ENCODE results near the gene ARID4A. TPM values are rescaled to one million over a fixed set of nuclear protein-coding genes. Genes with fewer than 3 reads are reported as not detected.

Gene ARID4A
- total and polyA plus RNA-seq, 9 of the 15 experiments (the other 6 are each of a cell fraction or from before 2014, with no cell fraction given): 2.4 to 11.5 (median 8.7) TPM

DNA sequence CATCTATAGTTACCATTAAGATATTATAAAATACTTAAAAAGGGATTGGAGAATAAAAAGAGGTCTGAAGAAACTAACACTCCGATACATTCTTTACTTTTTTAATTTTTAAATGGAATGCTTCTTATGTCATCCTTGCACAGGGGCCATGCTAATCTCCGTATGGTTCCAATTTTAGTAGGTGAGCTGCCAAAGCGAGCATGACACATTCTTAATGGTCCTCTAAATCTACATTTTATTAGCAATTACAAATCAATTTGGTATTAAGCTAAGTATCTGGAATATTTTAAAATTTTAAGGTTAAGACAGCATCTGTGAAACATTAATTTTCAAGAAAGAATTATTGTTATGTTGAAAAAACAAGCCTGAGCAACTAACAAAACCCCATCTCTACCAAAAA, 6.2 kb upstream of the ARID4A start:
- no TSS peak for BruUV-seq (replicated peaks)
- WGBS (ENCODE audit: insufficient coverage, low coverage, missing lambda C conversion rate): 100% methylated on average over 3 of the region's 3 CpGs
- H3K27ac ChIP-seq (ENCODE audit: extremely low read depth, low read depth, low read length): no peak overlapping the region
- FAIRE-seq (no peak), DNase-seq (ENCODE audit: extremely low read depth in 1 of 4, low spot score in 3 of 4) (no peak), ATAC-seq (no peak)
- H3K9me3 ChIP-seq (replicated peaks; ENCODE audit: control insufficient read depth, insufficient read depth, low read depth, low read length): no peaks in the 10 kb centered on the region
- intact Hi-C loops (cut with micrococcal nuclease): no loop called here
- H3K79me2 ChIP-seq (ENCODE audit: control insufficient read depth, insufficient read depth, low read length): peaks cover 95% of the 10 kb centered on the region
- H4K20me1 ChIP-seq (replicated peaks; ENCODE audit: control insufficient read depth, insufficient read depth, low read length): no peaks in the 10 kb centered on the region
- no peak overlapping the region for H2AFZ ChIP-seq (ENCODE audit: low read depth, low read length)
- no peak overlapping the region for H3K4me3 ChIP-seq
- in situ Hi-C loops (cut with MboI): no loop called here
- H3K9ac ChIP-seq (ENCODE audit: insufficient read depth in 1 of 2, low read depth in 2 of 2, low read length in 2 of 2): no peak overlapping the region
- no peaks in the 10 kb centered on the region for H3K9me1 ChIP-seq (ENCODE audit: control insufficient read depth, insufficient read depth, low read length)
- CTCF ChIA-PET (ENCODE audit: low intra/inter-chr PET ratio): no interaction called here
- TF ChIP-seq XRCC4 (IDR thresholded peaks at IDR 0.05; ENCODE audit: extremely low read depth, insufficient read depth, insufficient read length) (no peak), ZFP30 (CRISPR knock-in tag; IDR thresholded peaks at IDR 0.05; ENCODE audit: borderline replicate concordance) (no peak), HMG20B (CRISPR knock-in tag; IDR thresholded peaks at IDR 0.05) (no peak), IRF2 (CRISPR knock-in tag; IDR thresholded peaks at IDR 0.05) (no peak)
- H3K4me1 ChIP-seq (replicated peaks in 1 of 2; ENCODE audit: control insufficient read depth in 2 of 2, insufficient read depth in 2 of 2, low read length in 2 of 2): no peaks in the 10 kb centered on the region; a peak in 2 of 5 replicates
- POLR2A ChIA-PET: interaction anchor here (0.7 kb wide), 1 partner anchor 10 kb away, joined by 5 read pairs; no protein-coding TSS in a partner anchor
- peaks cover 83% of the 10 kb centered on the region for H3K36me3 ChIP-seq (ENCODE audit: control insufficient read depth, insufficient read depth, low read length)
- no peaks in the 10 kb centered on the region for H3K27me3 ChIP-seq (ENCODE audit: control insufficient read depth in 2 of 2, insufficient read depth in 2 of 2, low read length in 2 of 2)
- H3K4me2 ChIP-seq (ENCODE audit: insufficient read depth, low read length): no peak overlapping the region

DNA sequence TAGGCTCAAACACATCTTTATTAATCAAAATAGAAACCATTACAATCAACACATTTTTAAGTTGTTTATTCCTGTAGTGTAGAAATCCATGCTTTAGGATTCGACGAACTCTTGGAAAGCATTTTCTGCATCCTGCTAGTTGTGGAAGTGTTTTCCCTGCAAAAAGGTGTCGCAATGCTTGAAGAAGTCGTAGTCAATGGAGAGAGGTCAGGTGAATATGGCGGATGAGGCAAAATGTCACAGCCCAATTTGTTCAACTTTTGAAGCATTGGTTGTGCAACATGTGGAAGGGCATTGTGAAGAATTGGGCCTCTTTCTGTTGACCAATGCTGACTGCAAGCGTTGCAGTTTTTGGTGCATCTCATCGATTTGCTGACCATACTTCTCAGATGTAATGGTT, 4.2 kb upstream of the ARID4A start:
- WGBS (ENCODE audit: insufficient coverage, low coverage, missing lambda C conversion rate): 99% methylated on average over 7 of the region's 7 CpGs
- Histone ChIP-seq H3K4me3 (no peak overlapping the region), H3K9me1 (ENCODE audit: control insufficient read depth, insufficient read depth, low read length) (no peaks in the 10 kb centered on the region), H3K4me2 (ENCODE audit: insufficient read depth, low read length) (no peak overlapping the region), H3K27me3 (ENCODE audit: control insufficient read depth in 2 of 2, insufficient read depth in 2 of 2, low read length in 2 of 2) (no peaks in the 10 kb centered on the region), H3K27ac (ENCODE audit: extremely low read depth, low read depth, low read length) (no peak overlapping the region), H3K9ac (ENCODE audit: insufficient read depth in 1 of 2, low read depth in 2 of 2, low read length in 2 of 2) (no peak overlapping the region), H3K4me1 (replicated peaks in 1 of 2; ENCODE audit: control insufficient read depth in 2 of 2, insufficient read depth in 2 of 2, low read length in 2 of 2) (no peaks in the 10 kb centered on the region; a peak in 2 of 5 replicates), H3K9me3 (replicated peaks; ENCODE audit: control insufficient read depth, insufficient read depth, low read depth, low read length) (no peaks in the 10 kb centered on the region), H3K36me3 (ENCODE audit: control insufficient read depth, insufficient read depth, low read length) (peaks cover 63% of the 10 kb centered on the region), H3K79me2 (ENCODE audit: control insufficient read depth, insufficient read depth, low read length) (peaks cover 86% of the 10 kb centered on the region), H2AFZ (ENCODE audit: low read depth, low read length) (no peak overlapping the region), H4K20me1 (replicated peaks; ENCODE audit: control insufficient read depth, insufficient read depth, low read length) (no peaks in the 10 kb centered on the region)
- intact Hi-C loops (cut with micrococcal nuclease): no loop called here
- no TSS peak for BruUV-seq (replicated peaks)
- TF ChIP-seq CEBPB (tag; IDR thresholded peaks at IDR 0.05): peak; percentile 69
- 0 out of 2 replicates have a peak, but pooled peaks have one; percentile 25 for TF ChIP-seq CEBPG (CRISPR knock-in tag; IDR thresholded peaks at IDR 0.05)
- TF ChIP-seq CEBPG (tag; conservative IDR thresholded peaks at IDR 0.05 in 1 of 2, IDR thresholded peaks at IDR 0.05 in 1 of 2): no peak; a peak in 1 of 4 replicates
- TF ChIP-seq DIDO1 (tag; IDR thresholded peaks at IDR 0.05; ENCODE audit: low read depth): no peak
- FAIRE-seq: no peak
- in situ Hi-C loops (cut with MboI): no loop called here
- ChIA-PET POLR2A (no interaction called here), CTCF (ENCODE audit: low intra/inter-chr PET ratio) (no interaction called here)
- no peak for DNase-seq (ENCODE audit: extremely low read depth in 1 of 4, low spot score in 3 of 4)
- no peak for ATAC-seq
